H9 (cell line): ENCODE results near the gene CCSER1. TPM values are rescaled to one million over a fixed set of nuclear protein-coding genes. Genes with fewer than 3 reads are reported as not detected.

ENCODE experiments used
- DNase-seq: peaks from one replicate; pipeline ENCODE4 v3.0.0-alpha.2; 2017
- H2AFZ ChIP-seq: one replicate; pipeline ENCODE4 v1.6.1; 2013; ENCODE audit warnings: mild to moderate bottlenecking, low read length, control low read depth, moderate library complexity
- H2AK5ac ChIP-seq: 2 replicates; pipeline ENCODE4 v1.6.1; 2013; ENCODE audit warnings: low read length, control low read depth, mixed read lengths; ENCODE audit not compliant: insufficient read length
- H2BK120ac ChIP-seq: one replicate; pipeline ENCODE4 v1.6.1; 2013; ENCODE audit warnings: low read depth, mild to moderate bottlenecking, low read length, control low read depth, inconsistent platforms; ENCODE audit not compliant: poor library complexity, severe bottlenecking
- H2BK12ac ChIP-seq: 2 replicates; pipeline ENCODE4 v1.6.1; 2013; ENCODE audit warnings: low read length, control low read depth, mixed read lengths, low read depth; ENCODE audit not compliant: insufficient read length
- H2BK15ac ChIP-seq: 2 replicates; pipeline ENCODE4 v1.6.1; 2013; ENCODE audit warnings: low read depth, low read length, control low read depth
- H2BK20ac ChIP-seq: one replicate; pipeline ENCODE4 v1.6.1; 2013; ENCODE audit warnings: low read depth, mild to moderate bottlenecking, low read length, control low read depth, inconsistent platforms; ENCODE audit not compliant: poor library complexity, severe bottlenecking
- H2BK5ac ChIP-seq: 2 replicates; pipeline ENCODE4 v1.6.1; 2013; ENCODE audit warnings: low read length, control low read depth, mixed read lengths; ENCODE audit not compliant: insufficient read length
- H3K14ac ChIP-seq: 2 replicates; pipeline ENCODE4 v1.6.1; 2013; ENCODE audit warnings: low read length, control low read depth; ENCODE audit not compliant: insufficient read depth
- H3K18ac ChIP-seq: 2 replicates; pipeline ENCODE4 v1.6.1; 2013; ENCODE audit warnings: low read depth, mild to moderate bottlenecking, mixed read lengths, low read length, control low read depth; ENCODE audit not compliant: insufficient read length
- H3K23ac ChIP-seq: 2 replicates; pipeline ENCODE4 v1.6.1; 2013; ENCODE audit warnings: low read length, control low read depth, mixed read lengths, low read depth; ENCODE audit not compliant: insufficient read length
- H3K23me2 ChIP-seq: 2 replicates; pipeline ENCODE4 v1.6.1; 2013; ENCODE audit warnings: low read depth, mild to moderate bottlenecking, mixed read lengths, low read length, control low read depth; ENCODE audit not compliant: insufficient read length, poor library complexity, severe bottlenecking
- H3K27ac ChIP-seq: 2 replicates; pipeline ENCODE4 v1.5.1; 2013; ENCODE audit warnings: low read length, control low read depth, mixed read lengths, low read depth; ENCODE audit not compliant: insufficient read length
- H3K27me3 ChIP-seq: 2 replicates; pipeline ENCODE4 v1.6.1; 2013; ENCODE audit warnings: low read length, control low read depth, inconsistent platforms; ENCODE audit not compliant: insufficient read depth
- H3K4ac ChIP-seq: 2 replicates; pipeline ENCODE4 v1.6.1; 2013; ENCODE audit warnings: low read depth, mild to moderate bottlenecking, control low read depth, inconsistent platforms, low read length, moderate library complexity
- H3K4me1 ChIP-seq: 2 replicates; pipeline ENCODE4 v1.6.1; 2013; ENCODE audit warnings: low read length, control low read depth, inconsistent platforms; ENCODE audit not compliant: insufficient read depth
- H3K4me2 ChIP-seq: 2 replicates; pipeline ENCODE4 v1.6.1; 2013; ENCODE audit warnings: low read length, control low read depth, mixed read lengths; ENCODE audit not compliant: insufficient read length, insufficient read depth
- H3K56ac ChIP-seq: 2 replicates; pipeline ENCODE4 v1.6.1; 2013; ENCODE audit warnings: low read depth, mild to moderate bottlenecking, mixed read lengths, low read length, control low read depth; ENCODE audit not compliant: insufficient read length
- H3K79me1 ChIP-seq: 2 replicates; pipeline ENCODE4 v1.6.1; 2013; ENCODE audit warnings: low read depth, mild to moderate bottlenecking, moderate library complexity, low read length, control low read depth, inconsistent platforms; ENCODE audit not compliant: insufficient read depth, poor library complexity, severe bottlenecking
- H3K79me2 ChIP-seq: 2 replicates; pipeline ENCODE4 v1.6.1; 2013; ENCODE audit warnings: low read length, control low read depth, inconsistent platforms; ENCODE audit not compliant: insufficient read depth
- H3K9ac ChIP-seq: 2 replicates; pipeline ENCODE4 v1.6.1; 2013; ENCODE audit warnings: low read length, control low read depth, mixed read lengths; ENCODE audit not compliant: insufficient read length; ENCODE audit errors: extremely low read depth
- H3K9me3 ChIP-seq: one replicate; pipeline ENCODE4 v1.6.1; 2013; ENCODE audit warnings: low read depth, low read length, inconsistent platforms; ENCODE audit not compliant: control insufficient read depth
- H3T11ph ChIP-seq: one replicate; pipeline ENCODE4 v1.6.1; 2013; ENCODE audit warnings: mild to moderate bottlenecking, low read length, control low read depth, inconsistent platforms
- H4K20me1 ChIP-seq: one replicate; pipeline ENCODE4 v1.6.1; 2013; ENCODE audit not compliant: control insufficient read depth, insufficient read length, insufficient read depth
- H4K5ac ChIP-seq: 2 replicates; pipeline ENCODE4 v1.6.1; 2013; ENCODE audit warnings: low read depth, mild to moderate bottlenecking, mixed read lengths, low read length, control low read depth; ENCODE audit not compliant: insufficient read length
- H4K8ac ChIP-seq: replicated peaks from 2 replicates; pipeline ENCODE4 v1.6.1; 2013; ENCODE audit warnings: low read length, control low read depth, mixed read lengths, low read depth; ENCODE audit not compliant: insufficient read length
- H4K91ac ChIP-seq: 2 replicates; pipeline ENCODE4 v1.6.1; 2013; ENCODE audit warnings: low read depth, mild to moderate bottlenecking, moderate library complexity, mixed read lengths, low read length, control low read depth; ENCODE audit not compliant: insufficient read length
- H3K27ac Mint-ChIP-seq, 3 experiments: 2 replicates in 2 of 3; 3 replicates in 1 of 3; pipeline ENCODE4 v1.8.0; 2020 to 2021; ENCODE audit warnings: mixed read lengths in 3 of 3, mild to moderate bottlenecking in 1 of 3, moderate library complexity in 1 of 3
- H3K27me3 Mint-ChIP-seq: 2 replicates; pipeline ENCODE4 v1.8.0; 2021; ENCODE audit warnings: low read depth, mild to moderate bottlenecking, moderate library complexity, mixed read lengths
- H3K36me3 Mint-ChIP-seq, 3 experiments: 2 replicates in 2 of 3; 3 replicates in 1 of 3; pipeline ENCODE4 v1.8.0; 2020 to 2021; ENCODE audit warnings: low read depth in 3 of 3, mixed read lengths in 3 of 3; ENCODE audit not compliant: insufficient read depth in 1 of 3
- H3K4me1 Mint-ChIP-seq, 2 experiments: 2 replicates each; pipeline ENCODE4 v1.8.0; 2020; ENCODE audit warnings: mixed read lengths in 2 of 2
- H3K4me3 Mint-ChIP-seq, 2 experiments: 2 replicates in 1 of 2; 3 replicates in 1 of 2; pipeline ENCODE4 v1.8.0; 2020 to 2021; ENCODE audit warnings: mild to moderate bottlenecking in 2 of 2, mixed read lengths in 2 of 2, moderate library complexity in 1 of 2
- H3K9me3 Mint-ChIP-seq, 2 experiments: 2 replicates in 1 of 2; 3 replicates in 1 of 2; pipeline ENCODE4 v1.8.0; 2020; ENCODE audit warnings: mild to moderate bottlenecking in 2 of 2, mixed read lengths in 2 of 2, moderate library complexity in 1 of 2
- WGBS: extraction: QIAGEN DNeasy Blood & Tissue Kit; methylation state at CpG from one replicate; pipeline ENCODE4 v1.1.7; 2013; ENCODE audit warnings: missing lambda C conversion rate, low lambda C conversion rate, mixed read lengths; ENCODE audit not compliant: insufficient read length; ENCODE audit errors: extremely low coverage; 5-methylcytosine and 5-hydroxymethylcytosine counted together
- total RNA-seq: library from RNA; stranded (reverse); gene quantifications from 2 replicates; pipeline ENCODE4 v1.2.1, GENCODE V29; 2021
- TF ChIP-seq, protein P1 (sequence below): fragments of 200-600 bp; sonication (generic); conservative IDR thresholded peaks from 3 replicates; pipeline ENCODE4 v1.8.0; 2021; ENCODE audit warnings: antibody characterized with exemption, mild to moderate bottlenecking

Gene CCSER1
- total RNA-seq, 1 experiment from 2014 or later = 0.37 TPM

DNA sequence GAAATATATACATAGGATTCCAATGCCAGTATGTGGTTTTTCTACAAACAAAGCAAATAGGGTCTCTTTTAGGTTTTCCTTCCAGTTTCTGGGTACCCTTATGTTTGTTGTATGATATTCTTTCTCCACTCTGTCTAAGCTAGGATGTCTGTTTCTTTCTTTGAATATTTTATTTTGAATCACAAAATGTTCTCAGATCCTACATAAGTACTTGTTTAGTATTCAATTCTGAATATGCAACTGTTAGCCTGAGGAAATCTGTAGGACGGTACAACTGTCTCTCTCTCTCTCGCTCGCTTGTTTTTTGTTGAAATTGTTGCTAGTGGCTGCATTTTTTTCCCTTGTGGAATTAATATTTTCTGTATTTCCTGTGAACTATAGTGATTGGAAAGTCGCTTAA, 163.2 kb downstream of the CCSER1 start:
- no peak overlapping the region for H2BK15ac ChIP-seq
- H3K36me3 Mint-ChIP-seq = no peaks in the 10 kb centered on the region
- H3K18ac ChIP-seq = no peak overlapping the region
- H3K4me1 ChIP-seq = no peaks in the 10 kb centered on the region
- H3K4me3 Mint-ChIP-seq = no peak overlapping the region
- H3K27ac Mint-ChIP-seq = no peak overlapping the region
- H3K14ac ChIP-seq = no peak overlapping the region
- WGBS = no CpG with 5 or more reads among the region's 4 CpGs
- H3K23me2 ChIP-seq = no peaks in the 10 kb centered on the region
- no peak overlapping the region for H4K5ac ChIP-seq
- H3K9me3 Mint-ChIP-seq = no peaks in the 10 kb centered on the region
- H2BK120ac ChIP-seq = no peak overlapping the region
- no peaks in the 10 kb centered on the region for H3K27me3 Mint-ChIP-seq
- TF ChIP-seq, protein P1, sequence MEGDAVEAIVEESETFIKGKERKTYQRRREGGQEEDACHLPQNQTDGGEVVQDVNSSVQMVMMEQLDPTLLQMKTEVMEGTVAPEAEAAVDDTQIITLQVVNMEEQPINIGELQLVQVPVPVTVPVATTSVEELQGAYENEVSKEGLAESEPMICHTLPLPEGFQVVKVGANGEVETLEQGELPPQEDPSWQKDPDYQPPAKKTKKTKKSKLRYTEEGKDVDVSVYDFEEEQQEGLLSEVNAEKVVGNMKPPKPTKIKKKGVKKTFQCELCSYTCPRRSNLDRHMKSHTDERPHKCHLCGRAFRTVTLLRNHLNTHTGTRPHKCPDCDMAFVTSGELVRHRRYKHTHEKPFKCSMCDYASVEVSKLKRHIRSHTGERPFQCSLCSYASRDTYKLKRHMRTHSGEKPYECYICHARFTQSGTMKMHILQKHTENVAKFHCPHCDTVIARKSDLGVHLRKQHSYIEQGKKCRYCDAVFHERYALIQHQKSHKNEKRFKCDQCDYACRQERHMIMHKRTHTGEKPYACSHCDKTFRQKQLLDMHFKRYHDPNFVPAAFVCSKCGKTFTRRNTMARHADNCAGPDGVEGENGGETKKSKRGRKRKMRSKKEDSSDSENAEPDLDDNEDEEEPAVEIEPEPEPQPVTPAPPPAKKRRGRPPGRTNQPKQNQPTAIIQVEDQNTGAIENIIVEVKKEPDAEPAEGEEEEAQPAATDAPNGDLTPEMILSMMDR = no peak
- H2BK5ac ChIP-seq = no peak overlapping the region
- H3K27me3 ChIP-seq = no peaks in the 10 kb centered on the region
- H3K9ac ChIP-seq = no peak overlapping the region
- no peak for DNase-seq
- no peaks in the 10 kb centered on the region for H3K4me1 Mint-ChIP-seq
- no peak overlapping the region for H3K56ac ChIP-seq
- no peak overlapping the region for H3T11ph ChIP-seq
- no peaks in the 10 kb centered on the region for H3K79me1 ChIP-seq
- H2AFZ ChIP-seq = no peak overlapping the region
- no peaks in the 10 kb centered on the region for H3K9me3 ChIP-seq
- no peak overlapping the region for H2BK20ac ChIP-seq
- H4K20me1 ChIP-seq = no peaks in the 10 kb centered on the region
- H2BK12ac ChIP-seq = no peak overlapping the region
- H3K23ac ChIP-seq = no peak overlapping the region
- H2AK5ac ChIP-seq = no peak overlapping the region
- no peak overlapping the region for H4K91ac ChIP-seq
- no peaks in the 10 kb centered on the region for H3K79me2 ChIP-seq
- no peak overlapping the region for H3K4me2 ChIP-seq
- H3K27ac ChIP-seq = no peak overlapping the region
- no peak overlapping the region for H3K4ac ChIP-seq
- no peak overlapping the region for H4K8ac ChIP-seq
